T-cell (primary cell): Measurements from ENCODE around the gene MIEF1. TPM values are rescaled to one million over a fixed set of nuclear protein-coding genes. Genes with fewer than 3 reads are reported as not detected.

Source experiments
- ATAC-seq, 4 experiments: fragments of 200-7000 bp in 3 of 4; fragments of 150-1000 bp in 1 of 4; cut with Tn5 transposase; replicated peaks in 1 of 4; 1 replicate in 3 of 4; 2 replicates in 1 of 4; pipeline ENCODE4 v1.10.0; 2021; ENCODE audit warnings: moderate library complexity in 3 of 4, mild to moderate bottlenecking in 2 of 4, moderate number of reproducible peaks in 1 of 4
- CTCF ChIA-PET, 2 donors: fragments of 300-600 bp; sonication (Branson Sonifier 250); formaldehyde crosslinking; loops; one replicate each; lab custom pipeline; 2022; ENCODE audit warnings: antibody characterized with exemption in 2 of 2; lab: Charles Lee
- POLR2A ChIA-PET, 2 donors: fragments of 300-600 bp; sonication (Branson Sonifier 250); formaldehyde crosslinking; loops; one replicate each; lab custom pipeline; 2022; ENCODE audit warnings: antibody characterized with exemption in 2 of 2; lab: Charles Lee
- DNase-seq, 35 experiments: peaks; one replicate each; pipeline versions ENCODE4 v3.0.0 to v3.0.0-alpha.2; 2013 to 2023
- H3K27ac ChIP-seq: one replicate; pipeline ENCODE4 v1.5.1; 2013; ENCODE audit warnings: low read length
- H3K27me3 ChIP-seq, 2 experiments: replicated peaks in 1 of 2; 1 replicate in 1 of 2; 2 replicates in 1 of 2; pipeline versions ENCODE4 v1.6.1 to v1.7.0; 2013; ENCODE audit warnings: low read length in 1 of 2, mixed read lengths in 1 of 2; ENCODE audit not compliant: control insufficient read depth in 2 of 2, insufficient read depth in 2 of 2; ENCODE audit errors: extremely low read depth in 1 of 2
- H3K36me3 ChIP-seq, 2 donors: 1 replicate in 1 of 2; 2 replicates in 1 of 2; pipeline versions ENCODE4 v1.6.1 to v1.7.0; 2013; ENCODE audit warnings: low read length in 1 of 2; ENCODE audit not compliant: control insufficient read depth in 2 of 2, insufficient read depth in 1 of 2; ENCODE audit errors: extremely low read depth in 1 of 2
- H3K4me1 ChIP-seq, 2 experiments: 1 replicate in 1 of 2; 2 replicates in 1 of 2; pipeline versions ENCODE4 v1.6.1 to v1.7.0; 2013; ENCODE audit warnings: low read length in 2 of 2, mixed read lengths in 1 of 2; ENCODE audit not compliant: insufficient read depth in 2 of 2, control insufficient read depth in 1 of 2; ENCODE audit errors: extremely low read depth in 1 of 2
- H3K4me3 ChIP-seq, 2 donors: 1 replicate in 1 of 2; 2 replicates in 1 of 2; pipeline versions ENCODE4 v1.5.1 to v1.7.0; 2013; ENCODE audit warnings: mild to moderate bottlenecking in 2 of 2, low read length in 1 of 2, moderate library complexity in 1 of 2; ENCODE audit not compliant: control insufficient read depth in 1 of 2; ENCODE audit errors: extremely low read depth in 1 of 2
- H3K9me3 ChIP-seq: 2 replicates; pipeline ENCODE4 v1.7.0; 2013
- H3K27ac Mint-ChIP-seq, 2 donors: one replicate each; pipeline ENCODE4 v1.8.0; 2020 to 2021; ENCODE audit warnings: mild to moderate bottlenecking in 2 of 2, mixed read lengths in 2 of 2
- H3K27me3 Mint-ChIP-seq, 2 donors: one replicate each; pipeline ENCODE4 v1.8.0; 2021 to 2022; ENCODE audit warnings: mixed read lengths in 2 of 2
- H3K36me3 Mint-ChIP-seq: one replicate; pipeline ENCODE4 v1.8.0; 2021; ENCODE audit warnings: mixed read lengths
- H3K4me1 Mint-ChIP-seq, 3 donors: one replicate each; pipeline ENCODE4 v1.8.0; 2020 to 2022; ENCODE audit warnings: mixed read lengths in 3 of 3, mild to moderate bottlenecking in 1 of 3
- H3K4me3 Mint-ChIP-seq, 3 donors: one replicate each; pipeline ENCODE4 v1.8.0; 2020 to 2022; ENCODE audit warnings: mild to moderate bottlenecking in 3 of 3, mixed read lengths in 3 of 3, moderate library complexity in 3 of 3
- H3K9me3 Mint-ChIP-seq, 3 donors: one replicate each; pipeline ENCODE4 v1.8.0; 2020 to 2022; ENCODE audit warnings: mixed read lengths in 3 of 3
- WGBS: methylation state at CpG from one replicate; pipeline ENCODE4 v1.1.5; 2013; ENCODE audit warnings: missing lambda C conversion rate; ENCODE audit not compliant: insufficient coverage; 5-methylcytosine and 5-hydroxymethylcytosine counted together
- total RNA-seq, 35 experiments: library from RNA in 6 of 35; stranded (reverse) in 6 of 35; fragments of 120-200 nt in 1 of 35; gene quantifications; one replicate each; pipeline versions ENCODE4 v1.2.1 to v1.2.4 and lab custom pipeline; 2013 to 2026

MIEF1 gene
- total RNA-seq, 5 donors from 2014 or later (not counting 1 experiment from before 2014, with no cell fraction given) = 19.7 to 44.1 (median 38.5) TPM

- POLR2A ChIA-PET = no interaction called here
- no peak overlapping the region for H3K4me3 ChIP-seq
- DNase-seq = no peak
These were observed 33.9 kb downstream of the MIEF1 start for GRCh38 chr22:39535831-39536449.

GRCh38 chr22:39536711-39537110 is 34.6 kb downstream of the MIEF1 start:
- Mint-ChIP-seq H3K27ac (no peak overlapping the region), H3K4me1 (peaks cover 10 to 15% (median 12%) of the 10 kb centered on the region in 3 donors), H3K9me3 (no peaks in the 10 kb centered on the region), H3K4me3 (no peak overlapping the region), H3K36me3 (peaks cover 4% of the 10 kb centered on the region), H3K27me3 (no peaks in the 10 kb centered on the region)
- WGBS = 81% methylated on average over 8 of the region's 8 CpGs
- no peak for ATAC-seq
- POLR2A ChIA-PET = interaction anchor here (0.6 kb wide), 2 partner anchors 503 to 606 kb away, joined by 4 to 10 read pairs; no protein-coding TSS in a partner anchor
- Histone ChIP-seq H3K9me3 (no peaks in the 10 kb centered on the region), H3K27me3 (peaks cover 0 to 7% of the 10 kb centered on the region in 2 experiments), H3K36me3 (no peaks in the 10 kb centered on the region), H3K4me1 (peaks cover 4 to 23% of the 10 kb centered on the region in 2 experiments), H3K4me3 (no peak overlapping the region), H3K27ac (no peak overlapping the region)
- CTCF ChIA-PET = interaction anchor here (0.6 to 0.7 kb wide), 3 partner anchors 39 to 1161 kb away, joined by 4 to 6 read pairs (median 5); no protein-coding TSS in a partner anchor
- DNase-seq = no peak

More at GRCh38 chr22:39535831-39536449, 33.9 kb downstream of the MIEF1 start:
- ATAC-seq = no peak
- H3K27me3 ChIP-seq = peaks cover 0 to 7% of the 10 kb centered on the region in 2 experiments
- peaks cover 0 to 5% of the 10 kb centered on the region in 2 donors for H3K36me3 ChIP-seq
- 88% methylated on average over 7 of the region's 15 CpGs for WGBS
- CTCF ChIA-PET = interaction anchor here (0.9 to 2.0 kb wide), 4 partner anchors 487 to 508 kb away, joined by 3 to 6 read pairs (median 4); no protein-coding TSS in a partner anchor
- H3K9me3 ChIP-seq = no peaks in the 10 kb centered on the region
- H3K36me3 Mint-ChIP-seq = peaks cover 4% of the 10 kb centered on the region
- H3K27me3 Mint-ChIP-seq = no peaks in the 10 kb centered on the region
- no peak overlapping the region for H3K27ac Mint-ChIP-seq
- H3K9me3 Mint-ChIP-seq = no peaks in the 10 kb centered on the region
- no peak overlapping the region for H3K27ac ChIP-seq
- peaks cover 12 to 30% of the 10 kb centered on the region in 2 experiments for H3K4me1 ChIP-seq
- peaks cover 17 to 23% (median 20%) of the 10 kb centered on the region in 3 donors for H3K4me1 Mint-ChIP-seq
- H3K4me3 Mint-ChIP-seq = no peak overlapping the region

GRCh38 chr22:39537975-39538374 is 35.9 kb downstream of the MIEF1 start:
- Histone ChIP-seq H3K9me3 (no peaks in the 10 kb centered on the region), H3K4me1 (peaks cover 0 to 16% of the 10 kb centered on the region in 2 experiments), H3K27me3 (peaks cover 0 to 8% of the 10 kb centered on the region in 2 experiments), H3K27ac (no peak overlapping the region), H3K36me3 (no peaks in the 10 kb centered on the region), H3K4me3 (no peak overlapping the region)
- ATAC-seq = no peak
- Mint-ChIP-seq H3K36me3 (no peaks in the 10 kb centered on the region), H3K4me3 (no peak overlapping the region), H3K27ac (no peak overlapping the region), H3K27me3 (peaks cover 0 to under 1% of the 10 kb centered on the region in 2 donors), H3K9me3 (no peaks in the 10 kb centered on the region), H3K4me1 (peaks cover 0 to 6% (median 3%) of the 10 kb centered on the region in 3 donors)
- no peak for DNase-seq
- WGBS = no CpG with 5 or more reads among the region's 2 CpGs
- ChIA-PET CTCF (interaction anchor here in 1 of 2 donors (0.8 to 1.2 kb wide), 2 partner anchors 9 to 486 kb away, joined by 3 to 5 read pairs; no protein-coding TSS in a partner anchor), POLR2A (no interaction called here)

- Histone ChIP-seq H3K9me3 (no peaks in the 10 kb centered on the region), H3K4me3 (no peak overlapping the region), H3K27ac (no peak overlapping the region), H3K36me3 (no peaks in the 10 kb centered on the region), H3K4me1 (peaks cover 0 to 26% of the 10 kb centered on the region in 2 experiments), H3K27me3 (peaks cover 0 to 42% of the 10 kb centered on the region in 2 experiments)
- DNase-seq = peak in 3 of 35 experiments; percentile 20 to 48 (median 29)
- Mint-ChIP-seq H3K9me3 (no peaks in the 10 kb centered on the region), H3K27ac (no peak overlapping the region), H3K4me3 (no peak overlapping the region), H3K4me1 (peaks cover 17 to 21% (median 20%) of the 10 kb centered on the region in 3 donors), H3K27me3 (peaks cover 20 to 34% of the 10 kb centered on the region in 2 donors), H3K36me3 (no peaks in the 10 kb centered on the region)
- ChIA-PET CTCF (no interaction called here), POLR2A (no interaction called here)
- ATAC-seq = peak in 1 of 4 experiments; percentile 51
- WGBS = 38% methylated on average over 3 of the region's 11 CpGs
These were observed 41.0 kb downstream of the MIEF1 start for GRCh38 chr22:39543095-39543494.

GRCh38 chr22:39545386-39546365 is 43.6 kb downstream of the MIEF1 start:
- Histone ChIP-seq H3K27me3 (peaks cover 0 to 57% of the 10 kb centered on the region in 2 experiments), H3K4me1 (peaks cover 0 to 26% of the 10 kb centered on the region in 2 experiments), H3K9me3 (no peaks in the 10 kb centered on the region), H3K4me3 (no peak overlapping the region), H3K27ac (no peak overlapping the region), H3K36me3 (no peaks in the 10 kb centered on the region)
- H3K36me3 Mint-ChIP-seq = no peaks in the 10 kb centered on the region
- peaks cover 17 to 21% (median 20%) of the 10 kb centered on the region in 3 donors for H3K4me1 Mint-ChIP-seq
- H3K27ac Mint-ChIP-seq = peak overlapping the region in 1 of 2 donors; percentile 58
- POLR2A ChIA-PET = interaction anchor here in 1 of 2 donors (0.5 kb wide), 1 partner anchor 24 kb away, joined by 6 read pairs; no protein-coding TSS in a partner anchor
- peak in 30 of 35 experiments; percentile 31 to 87 (median 58) for DNase-seq
- CTCF ChIA-PET = interaction anchor here in 1 of 2 donors (0.6 to 1.3 kb wide), 4 partner anchors 43 to 498 kb away, joined by 3 to 4 read pairs (median 3); partner anchors contain the start of gene MIEF1
- no peaks in the 10 kb centered on the region for H3K9me3 Mint-ChIP-seq
- H3K27me3 Mint-ChIP-seq = peaks cover 26 to 52% of the 10 kb centered on the region in 2 donors
- whole genome bisulfite sequencing = 18% methylated on average over 19 of the region's 39 CpGs
- peak; percentile 70 to 82 (median 78) for ATAC-seq
- peak overlapping the region in 1 of 3 donors; percentile 3 for H3K4me3 Mint-ChIP-seq
